ENCODE data around the gene HFE. TPM values are rescaled to one million over a fixed set of nuclear protein-coding genes. Genes with fewer than 3 reads are reported as not detected.

The HFE gene
- total and polyA plus RNA-seq, 2 of the 13 experiments (the other 11 are each of a cell fraction or from before 2014, with no cell fraction given) = 3.7 to 6.3 TPM

GRCh38 chr6:26053992-26054780, 33.0 kb upstream of the HFE start:
- intact Hi-C loops (cut with micrococcal nuclease; ENCODE audit: unreplicated experiment) (no loop called here), in situ Hi-C loops (cut with HindIII; ENCODE audit: extremely low pct_ligation_motif_present, low pct_unique_long_range_greater_than_20kb) (no loop called here)
- BruUV-seq (replicated peaks) = no TSS peak
- DNase-seq (ENCODE audit: low spot score) = no peak
- no peak for FAIRE-seq
- CTCF ChIA-PET (ENCODE audit: low intra/inter-chr PET ratio, low total read pairs) = no interaction called here
- POLR2A ChIA-PET = interaction anchor here (0.6 to 6.4 kb wide), 3 partner anchors 10 to 27 kb away, joined by 3 to 74 read pairs (median 3); a partner anchor contains a TSS
- Histone ChIP-seq H2AFZ (ENCODE audit: low read length) (peak overlapping the region; percentile 35), H3K4me2 (ENCODE audit: low read depth, low read length) (peak overlapping the region; percentile 92), H3K27me3 (ENCODE audit: control insufficient read depth in 1 of 2, insufficient read depth in 2 of 2, low read length in 2 of 2) (no peaks in the 10 kb centered on the region; a peak in 1 of 5 replicates), H4K20me1 (ENCODE audit: insufficient read depth, low read length) (no peaks in the 10 kb centered on the region), H3K27ac (ENCODE audit: extremely low read length, insufficient read depth, low read length) (peak overlapping the region; percentile 90), H3K9me3 (ENCODE audit: low read length) (no peaks in the 10 kb centered on the region), H3K79me2 (ENCODE audit: insufficient read depth, low read length) (no peaks in the 10 kb centered on the region), H3K4me3 (replicated peaks in 1 of 3; ENCODE audit: insufficient read depth in 1 of 3, low read depth in 2 of 3, low read length in 3 of 3) (peak overlapping the region; percentile 69 to 85 (median 85)), H3K36me3 (replicated peaks in 1 of 2; ENCODE audit: control insufficient read depth in 1 of 2, insufficient read depth in 2 of 2, low read length in 2 of 2) (no peaks in the 10 kb centered on the region), H3K9ac (ENCODE audit: insufficient read depth, low read depth, low read length) (peak overlapping the region; percentile 92), H3K4me1 (ENCODE audit: insufficient read depth, low read length) (peaks cover 20% of the 10 kb centered on the region)
- ATAC-seq = peak; percentile 3
- WGBS (ENCODE audit: low lambda C conversion rate) = 18% methylated on average over 8 of the region's 8 CpGs
- 0 out of 2 replicates have a peak, but pooled peaks have one; percentile 75 for TF ChIP-seq SSRP1 (CRISPR knock-in tag; IDR thresholded peaks at IDR 0.05)
- TF ChIP-seq TRIM24 (CRISPR knock-in tag; IDR thresholded peaks at IDR 0.05) = no peak
- no peak for TF ChIP-seq ZNF800 (CRISPR knock-in tag; IDR thresholded peaks at IDR 0.05)
- no peak for TF ChIP-seq HMGXB4 (CRISPR knock-in tag; IDR thresholded peaks at IDR 0.05; ENCODE audit: borderline replicate concordance in 1 of 2, low read depth in 1 of 2)
- TF ChIP-seq KAT7 (CRISPR knock-in tag; IDR thresholded peaks at IDR 0.05; ENCODE audit: borderline replicate concordance) = no peak
- no peak for TF ChIP-seq ASH2L (IDR thresholded peaks at IDR 0.05; ENCODE audit: insufficient read length, low read depth, low read length)
- 0 out of 2 replicates have a peak, but pooled peaks have one; percentile 63 for TF ChIP-seq ZNF33A (CRISPR knock-in tag; IDR thresholded peaks at IDR 0.05; ENCODE audit: borderline replicate concordance)
- no peak for TF ChIP-seq HIVEP1 (CRISPR knock-in tag; IDR thresholded peaks at IDR 0.05)
- no peak for TF ChIP-seq ZNF598 (CRISPR knock-in tag; IDR thresholded peaks at IDR 0.05; ENCODE audit: borderline replicate concordance)
- no peak for TF ChIP-seq ZNF362 (CRISPR knock-in tag; IDR thresholded peaks at IDR 0.05; ENCODE audit: borderline replicate concordance)
- TF ChIP-seq GLMP (CRISPR knock-in tag; IDR thresholded peaks at IDR 0.05; ENCODE audit: borderline replicate concordance) = no peak
- TF ChIP-seq THAP8 (CRISPR knock-in tag; IDR thresholded peaks at IDR 0.05; ENCODE audit: borderline replicate concordance) = no peak
- TF ChIP-seq RBM22 (optimal IDR thresholded peaks at IDR 0.05; ENCODE audit: low read length) = no peak
- no peak for TF ChIP-seq TARDBP (CRISPR knock-in tag; IDR thresholded peaks at IDR 0.05)
- no peak for TF ChIP-seq FLYWCH1 (CRISPR knock-in tag; IDR thresholded peaks at IDR 0.05)
